CD4-positive, alpha-beta T cell treated with Interleukin-15 for 1 hour (primary cell): ENCODE measurements around the gene TPO.
"Not testable (repeated sequence)": the region's sequence is repeated elsewhere in the genome, so short reads cannot be mapped to it uniquely, and the experiment has no call there.

Experiments used
- DNase-seq: peaks from one replicate; pipeline ENCODE4 v3.0.0-alpha.2; 2020

The TPO gene

DNA sequence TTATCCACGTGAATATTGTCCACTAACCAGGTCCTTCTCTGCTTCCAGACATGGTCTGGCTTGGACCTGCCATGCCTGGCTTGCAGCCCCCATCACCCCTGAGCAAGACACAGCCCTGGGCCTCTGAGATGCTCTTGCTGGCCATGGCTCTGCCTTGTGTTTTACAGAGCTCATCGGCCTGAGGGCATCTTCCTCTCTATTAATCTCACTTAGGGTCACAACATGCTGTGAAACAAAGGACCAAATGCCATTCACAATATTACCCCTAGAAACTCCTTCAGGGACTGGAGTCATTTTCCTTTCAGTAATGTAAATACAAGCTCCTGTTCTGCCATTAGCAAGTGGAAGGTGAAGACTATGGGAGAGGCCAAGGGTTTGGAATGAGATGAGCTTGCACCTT, 6.8 kb upstream of the TPO start:
- no peak for DNase-seq

- DNase-seq = no peak
Observed at GRCh38 chr2:1407950-1408675, 5.2 kb upstream of the TPO start.

- DNase-seq = no peak
Observed at GRCh38 chr2:1414121-1414520, 858 bp downstream of the TPO start.

DNA sequence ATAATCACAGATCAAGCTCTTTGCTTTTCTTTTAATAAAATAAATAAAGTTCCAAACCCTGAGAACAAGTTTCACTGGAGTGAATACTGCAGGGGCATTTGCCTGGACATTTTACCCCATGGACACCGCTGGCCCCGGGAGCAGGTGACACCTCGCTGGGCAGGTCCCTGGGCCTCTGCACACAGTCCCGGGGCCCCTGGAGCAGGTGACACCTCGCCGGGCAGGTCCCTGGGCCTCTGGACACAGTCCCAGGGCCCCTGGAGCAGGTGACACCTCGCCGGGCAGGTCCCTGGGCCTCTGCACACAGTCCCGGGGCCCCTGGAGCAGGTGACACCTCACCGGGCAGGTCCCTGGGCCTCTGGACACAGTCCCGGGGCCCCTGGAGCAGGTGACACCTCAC, 1.6 kb downstream of the TPO start:
- DNase-seq = not testable (repeated sequence)

- DNase-seq = no peak
Observed at GRCh38 chr2:1415501-1415900, 2.2 kb downstream of the TPO start.

- no peak for DNase-seq
Observed at GRCh38 chr2:1418566-1418965, 5.3 kb downstream of the TPO start.

- no peak for DNase-seq
Observed at GRCh38 chr2:1420746-1421480, 7.7 kb downstream of the TPO start.

DNA sequence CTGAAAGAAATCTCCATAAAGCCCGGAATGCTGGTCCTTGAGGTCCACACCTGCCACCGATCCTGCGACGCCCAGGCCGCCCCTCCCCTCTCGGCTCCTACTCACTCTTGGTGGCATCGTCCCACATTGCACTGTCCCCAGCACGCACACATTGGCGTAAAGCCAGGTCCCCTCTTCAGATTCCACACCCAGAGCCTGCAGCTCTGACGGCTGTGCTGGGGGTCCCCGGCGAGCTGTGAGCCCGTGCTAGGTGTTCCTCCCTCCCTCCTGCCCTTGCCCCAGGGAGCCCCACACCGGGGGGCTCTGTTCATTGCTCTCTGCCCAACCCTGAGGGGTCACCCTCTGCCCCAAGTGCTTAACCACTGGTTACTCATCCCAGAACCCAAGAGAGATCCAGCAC, 8.5 kb downstream of the TPO start:
- DNase-seq = no peak

DNA sequence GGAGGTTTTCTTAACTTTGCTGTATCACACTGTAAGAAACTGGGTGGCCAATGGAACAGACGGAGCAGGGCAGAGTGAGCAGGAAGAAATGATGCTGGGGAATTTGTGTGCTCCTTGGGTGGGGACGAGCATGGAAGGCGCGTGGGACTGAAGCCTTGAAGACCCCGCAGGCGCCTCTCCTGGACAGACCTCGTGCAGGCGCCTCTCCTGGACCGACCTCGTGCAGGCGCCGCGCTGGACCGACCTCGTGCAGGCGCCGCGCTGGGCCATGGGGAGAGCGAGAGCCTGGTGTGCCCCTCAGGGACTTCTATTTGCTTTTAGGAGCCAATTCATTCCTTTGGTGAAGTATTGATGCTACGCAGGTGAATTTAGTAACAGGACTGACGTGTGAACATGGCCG, 8.9 kb downstream of the TPO start:
- no peak for DNase-seq

DNA sequence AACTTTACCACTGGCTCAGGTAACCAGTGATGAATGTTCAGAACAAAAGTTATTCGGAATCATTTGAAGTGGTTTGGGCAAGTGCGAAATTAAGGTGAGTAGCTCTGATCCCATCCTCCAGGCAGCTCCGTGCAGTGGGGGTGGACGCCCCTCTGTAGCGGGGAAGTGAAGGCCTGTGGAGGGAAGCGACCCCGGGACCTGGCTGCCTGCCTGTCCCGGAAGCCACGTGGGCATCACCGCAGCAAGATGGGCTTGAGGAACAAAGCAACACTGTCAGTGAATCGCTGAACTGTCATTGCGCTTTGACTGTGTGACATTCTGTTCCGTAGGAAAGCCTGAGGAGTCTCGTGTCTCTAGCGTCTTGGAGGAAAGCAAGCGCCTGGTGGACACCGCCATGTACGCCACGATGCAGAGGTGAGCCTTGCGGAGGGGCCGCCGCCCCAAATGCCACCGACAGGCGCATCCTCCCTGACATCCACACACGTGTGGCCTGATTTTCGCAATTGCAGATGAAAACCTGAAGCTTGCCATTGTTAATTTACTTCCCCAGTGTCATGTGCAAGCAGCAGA, 9.5 kb downstream of the TPO start:
- DNase-seq = no peak

DNA sequence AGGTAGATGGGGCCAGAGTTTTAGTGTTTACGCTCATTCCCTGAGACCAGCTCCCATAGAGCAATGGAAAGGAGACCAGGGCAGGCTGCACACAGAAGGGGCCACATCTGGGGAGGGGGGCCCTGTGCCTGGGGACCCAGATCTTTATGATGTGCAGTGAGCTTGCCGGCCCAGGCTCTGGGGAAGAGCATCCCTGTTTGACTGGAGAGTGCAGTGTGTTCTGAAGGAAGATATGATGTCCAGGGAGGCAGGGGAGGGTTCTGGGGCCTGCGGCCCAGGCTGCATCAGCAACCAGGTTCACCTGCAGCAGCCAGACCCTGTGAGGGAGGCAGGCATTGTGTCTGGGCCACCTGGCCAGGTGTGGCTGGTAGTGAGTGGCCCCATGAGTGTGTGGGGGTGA, 13.8 kb downstream of the TPO start:
- DNase-seq = no peak

DNA sequence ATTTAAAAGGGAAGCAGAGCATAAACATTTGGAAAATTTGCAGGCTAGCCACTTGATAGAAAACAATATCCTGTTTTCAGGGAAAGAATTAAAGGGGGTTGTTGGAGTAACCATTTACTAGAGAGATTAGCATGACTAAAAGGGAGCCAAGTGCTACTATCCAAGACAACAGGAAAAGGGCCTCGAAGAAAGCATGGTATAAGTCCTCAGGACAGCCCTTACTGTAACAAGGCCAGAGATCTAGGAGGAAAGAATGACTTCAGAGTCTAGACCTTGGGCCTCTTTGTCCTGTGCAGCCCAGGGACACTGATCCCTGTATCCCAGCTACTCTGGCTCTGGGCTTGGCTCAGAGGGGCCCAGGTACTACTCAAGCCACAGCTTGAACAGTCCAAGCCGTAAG, 16.6 kb downstream of the TPO start:
- DNase-seq = no peak

GRCh38 chr2:1430491-1430890, 17.2 kb downstream of the TPO start:
- DNase-seq = no peak

DNA sequence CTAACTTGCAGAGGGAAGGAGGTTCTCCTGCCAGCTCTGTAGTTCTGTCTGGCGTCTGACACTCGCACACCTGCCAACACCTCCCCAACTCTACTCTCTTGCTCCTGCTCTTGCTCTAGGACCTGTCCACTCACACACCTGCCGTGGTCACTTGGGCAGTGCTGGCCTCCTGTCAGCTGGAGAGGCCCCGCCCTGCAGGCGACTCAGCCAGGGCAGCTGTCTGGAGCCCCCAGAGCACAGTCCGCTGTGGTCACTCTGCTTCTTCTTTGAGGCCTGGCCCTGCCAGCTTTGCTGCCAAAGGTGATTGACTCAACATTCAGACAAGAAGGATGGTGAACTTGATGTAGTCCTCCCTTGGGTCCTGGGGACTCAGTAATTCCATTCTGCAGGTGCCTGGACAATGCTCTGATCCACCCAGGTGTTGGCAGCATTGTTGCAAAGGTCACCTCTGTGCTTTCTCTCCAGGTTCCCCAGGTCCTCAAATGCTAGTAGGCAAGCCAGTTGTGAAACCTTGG, 18.7 kb downstream of the TPO start:
- DNase-seq = no peak

DNA sequence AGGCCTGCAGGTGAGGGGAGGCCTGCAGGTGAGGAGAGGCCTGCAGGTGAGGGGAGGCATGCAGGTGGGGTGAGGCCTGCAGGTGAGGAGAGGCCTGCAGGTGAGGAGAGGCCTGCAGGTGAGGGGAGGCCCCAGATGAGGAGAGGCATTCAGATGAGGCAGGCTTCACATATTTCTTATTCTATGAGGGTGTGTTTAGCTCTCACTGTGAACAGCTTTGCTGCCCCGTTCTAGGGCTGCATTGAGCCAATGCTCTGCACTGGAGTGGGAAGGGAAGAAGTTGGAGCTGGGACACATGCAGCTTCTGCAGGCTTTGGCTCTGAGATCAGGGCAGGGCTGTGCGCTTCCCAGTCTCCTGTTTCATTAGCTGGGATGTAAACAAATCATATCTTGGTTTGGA, 19.5 kb downstream of the TPO start:
- no peak for DNase-seq

- no peak for DNase-seq
Observed at GRCh38 chr2:1436369-1436768, 23.1 kb downstream of the TPO start.

- DNase-seq = no peak
Observed at GRCh38 chr2:1437101-1437500, 23.8 kb downstream of the TPO start.

DNA sequence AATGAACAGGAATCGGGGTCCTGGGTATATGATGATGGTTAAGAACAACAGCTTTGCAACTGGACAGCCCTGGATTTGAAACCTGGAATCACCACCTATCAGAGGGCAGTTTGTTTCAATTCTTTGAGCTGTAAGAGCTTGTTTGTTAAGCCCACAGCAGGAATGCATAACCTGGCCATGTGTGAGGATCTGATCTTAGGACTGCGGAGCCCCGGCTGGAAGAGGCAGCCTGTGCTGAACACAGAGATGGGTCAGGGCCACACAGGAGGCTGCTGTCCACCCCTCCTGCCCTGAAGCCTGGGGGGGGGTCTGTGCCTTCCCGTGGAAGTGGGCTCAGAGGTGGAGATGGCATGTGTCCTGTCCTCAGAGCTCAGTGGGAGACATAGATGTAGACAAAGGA, 24.3 kb downstream of the TPO start:
- DNase-seq = no peak

DNA sequence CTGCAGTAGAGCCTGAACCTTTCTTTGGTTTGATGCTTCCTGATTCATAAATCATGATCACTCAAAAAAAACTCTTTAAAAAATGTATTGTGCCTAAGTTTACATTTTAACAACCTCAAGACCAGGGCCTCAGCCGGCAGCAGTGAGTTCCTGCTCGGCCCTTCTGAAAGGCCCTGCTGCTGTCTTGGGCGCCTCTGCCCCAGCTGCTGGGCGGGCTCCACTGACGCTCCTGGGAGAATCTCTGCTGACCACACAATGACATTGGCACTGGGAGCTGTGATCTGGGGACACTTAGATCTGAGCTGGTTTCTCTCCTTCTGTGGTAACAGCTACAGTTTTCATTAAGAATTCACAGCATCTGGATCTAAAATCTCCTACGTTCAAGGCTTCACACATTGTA, 25.7 kb downstream of the TPO start:
- no peak for DNase-seq

DNA sequence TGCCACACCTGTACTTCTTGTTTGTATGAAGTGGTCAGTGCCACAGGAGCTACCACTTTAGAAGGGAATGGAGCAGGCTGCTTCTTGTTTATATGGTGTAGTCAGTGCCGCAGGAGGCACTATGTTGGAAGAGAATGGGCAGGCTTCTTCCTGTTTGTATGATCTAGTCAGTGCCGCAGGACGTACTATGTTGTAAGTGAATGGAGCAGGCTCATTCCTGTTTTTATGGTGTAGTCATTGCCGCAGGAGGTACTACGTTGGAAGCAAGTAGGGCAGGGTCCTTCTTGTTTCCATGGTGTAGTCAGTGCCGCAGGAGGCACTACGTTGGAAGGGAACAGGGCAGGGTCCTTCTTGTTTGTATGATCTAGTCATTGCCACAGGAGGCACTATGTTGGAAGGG, 27.3 kb downstream of the TPO start:
- DNase-seq = no peak

GRCh38 chr2:1446301-1446700, 33.0 kb downstream of the TPO start:
- no peak for DNase-seq

GRCh38 chr2:1448009-1448408, 34.7 kb downstream of the TPO start:
- no peak for DNase-seq

- no peak for DNase-seq
Observed at GRCh38 chr2:1450915-1451314, 37.7 kb downstream of the TPO start.

- no peak for DNase-seq
Observed at GRCh38 chr2:1451422-1451821, 38.2 kb downstream of the TPO start.
